ENCODE results near the gene DPM3.

DNA sequence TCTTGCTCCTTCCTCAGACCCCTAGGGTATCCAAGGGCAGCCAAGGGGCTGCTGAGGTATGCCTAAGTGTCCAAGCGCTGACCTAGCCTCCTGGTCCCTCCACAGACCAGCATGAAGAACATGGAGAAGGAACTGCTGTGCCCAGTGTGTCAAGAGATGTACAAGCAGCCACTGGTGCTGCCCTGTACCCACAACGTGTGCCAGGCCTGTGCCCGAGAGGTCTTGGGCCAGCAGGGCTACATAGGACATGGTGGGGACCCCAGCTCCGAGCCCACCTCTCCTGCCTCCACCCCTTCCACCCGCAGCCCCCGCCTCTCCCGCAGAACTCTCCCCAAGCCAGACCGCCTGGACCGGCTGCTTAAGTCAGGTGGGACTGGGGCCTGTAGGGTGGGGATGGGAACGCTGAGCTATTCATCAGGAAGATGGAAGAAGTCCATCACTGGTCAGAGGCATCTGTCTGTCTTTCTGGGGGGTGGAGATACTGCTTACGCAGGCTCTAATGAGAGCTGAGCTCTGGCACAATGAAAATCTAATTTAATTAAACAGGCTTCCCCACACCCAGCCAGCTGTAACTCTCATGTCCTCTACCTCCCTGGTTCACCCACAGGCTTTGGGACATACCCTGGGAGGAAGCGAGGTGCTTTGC lies 35.1 kb upstream of the DPM3 start:
- TF ChIP-seq, protein P1, sequence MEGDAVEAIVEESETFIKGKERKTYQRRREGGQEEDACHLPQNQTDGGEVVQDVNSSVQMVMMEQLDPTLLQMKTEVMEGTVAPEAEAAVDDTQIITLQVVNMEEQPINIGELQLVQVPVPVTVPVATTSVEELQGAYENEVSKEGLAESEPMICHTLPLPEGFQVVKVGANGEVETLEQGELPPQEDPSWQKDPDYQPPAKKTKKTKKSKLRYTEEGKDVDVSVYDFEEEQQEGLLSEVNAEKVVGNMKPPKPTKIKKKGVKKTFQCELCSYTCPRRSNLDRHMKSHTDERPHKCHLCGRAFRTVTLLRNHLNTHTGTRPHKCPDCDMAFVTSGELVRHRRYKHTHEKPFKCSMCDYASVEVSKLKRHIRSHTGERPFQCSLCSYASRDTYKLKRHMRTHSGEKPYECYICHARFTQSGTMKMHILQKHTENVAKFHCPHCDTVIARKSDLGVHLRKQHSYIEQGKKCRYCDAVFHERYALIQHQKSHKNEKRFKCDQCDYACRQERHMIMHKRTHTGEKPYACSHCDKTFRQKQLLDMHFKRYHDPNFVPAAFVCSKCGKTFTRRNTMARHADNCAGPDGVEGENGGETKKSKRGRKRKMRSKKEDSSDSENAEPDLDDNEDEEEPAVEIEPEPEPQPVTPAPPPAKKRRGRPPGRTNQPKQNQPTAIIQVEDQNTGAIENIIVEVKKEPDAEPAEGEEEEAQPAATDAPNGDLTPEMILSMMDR (IDR thresholded peaks at IDR 0.05; ENCODE audit: insufficient read depth, low read length): no peak
- TF ChIP-seq, protein P2, sequence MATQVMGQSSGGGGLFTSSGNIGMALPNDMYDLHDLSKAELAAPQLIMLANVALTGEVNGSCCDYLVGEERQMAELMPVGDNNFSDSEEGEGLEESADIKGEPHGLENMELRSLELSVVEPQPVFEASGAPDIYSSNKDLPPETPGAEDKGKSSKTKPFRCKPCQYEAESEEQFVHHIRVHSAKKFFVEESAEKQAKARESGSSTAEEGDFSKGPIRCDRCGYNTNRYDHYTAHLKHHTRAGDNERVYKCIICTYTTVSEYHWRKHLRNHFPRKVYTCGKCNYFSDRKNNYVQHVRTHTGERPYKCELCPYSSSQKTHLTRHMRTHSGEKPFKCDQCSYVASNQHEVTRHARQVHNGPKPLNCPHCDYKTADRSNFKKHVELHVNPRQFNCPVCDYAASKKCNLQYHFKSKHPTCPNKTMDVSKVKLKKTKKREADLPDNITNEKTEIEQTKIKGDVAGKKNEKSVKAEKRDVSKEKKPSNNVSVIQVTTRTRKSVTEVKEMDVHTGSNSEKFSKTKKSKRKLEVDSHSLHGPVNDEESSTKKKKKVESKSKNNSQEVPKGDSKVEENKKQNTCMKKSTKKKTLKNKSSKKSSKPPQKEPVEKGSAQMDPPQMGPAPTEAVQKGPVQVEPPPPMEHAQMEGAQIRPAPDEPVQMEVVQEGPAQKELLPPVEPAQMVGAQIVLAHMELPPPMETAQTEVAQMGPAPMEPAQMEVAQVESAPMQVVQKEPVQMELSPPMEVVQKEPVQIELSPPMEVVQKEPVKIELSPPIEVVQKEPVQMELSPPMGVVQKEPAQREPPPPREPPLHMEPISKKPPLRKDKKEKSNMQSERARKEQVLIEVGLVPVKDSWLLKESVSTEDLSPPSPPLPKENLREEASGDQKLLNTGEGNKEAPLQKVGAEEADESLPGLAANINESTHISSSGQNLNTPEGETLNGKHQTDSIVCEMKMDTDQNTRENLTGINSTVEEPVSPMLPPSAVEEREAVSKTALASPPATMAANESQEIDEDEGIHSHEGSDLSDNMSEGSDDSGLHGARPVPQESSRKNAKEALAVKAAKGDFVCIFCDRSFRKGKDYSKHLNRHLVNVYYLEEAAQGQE (IDR thresholded peaks at IDR 0.05; ENCODE audit: insufficient replicate concordance, low read depth): no peak
- no peak for TF ChIP-seq GABPA (IDR thresholded peaks at IDR 0.05; ENCODE audit: low read depth)
- no peak for TF ChIP-seq POLR2AphosphoS5 (IDR thresholded peaks at IDR 0.05; ENCODE audit: low read depth)
